Progenitor cell of endocrine pancreas (in vitro differentiated cells): ENCODE data around the gene ARNT2. TPM values are rescaled to one million over a fixed set of nuclear protein-coding genes. Genes with fewer than 3 reads are reported as not detected.

Source experiments
- DNase-seq: peaks from one replicate; pipeline ENCODE4 v3.0.0; 2021; ENCODE audit warnings: low spot score; ENCODE audit not compliant: unreplicated experiment
- H3K27ac Mint-ChIP-seq: 2 replicates; pipeline ENCODE4 v1.8.0; 2021; ENCODE audit warnings: mild to moderate bottlenecking, moderate library complexity, mixed read lengths
- H3K27me3 Mint-ChIP-seq: 2 replicates; pipeline ENCODE4 v1.8.0; 2021; ENCODE audit warnings: mixed read lengths
- H3K36me3 Mint-ChIP-seq: 2 replicates; pipeline ENCODE4 v1.8.0; 2022; ENCODE audit warnings: mixed read lengths; ENCODE audit not compliant: insufficient read depth
- H3K4me1 Mint-ChIP-seq: 2 replicates; pipeline ENCODE4 v1.8.0; 2021; ENCODE audit warnings: low read depth, mixed read lengths
- H3K4me3 Mint-ChIP-seq: 2 replicates; pipeline ENCODE4 v1.8.0; 2021; ENCODE audit warnings: low read depth, mild to moderate bottlenecking, moderate library complexity, mixed read lengths
- H3K9me3 Mint-ChIP-seq: 2 replicates; pipeline ENCODE4 v1.8.0; 2021; ENCODE audit warnings: low read depth, mixed read lengths
- total RNA-seq: library from RNA; stranded (reverse); gene quantifications from 2 replicates; pipeline ENCODE4 v1.2.1, GENCODE V29; 2021
- TF ChIP-seq, protein P1 (sequence below): fragments of 200-600 bp; sonication (generic); IDR thresholded peaks from one replicate; pipeline ENCODE4 v1.5.0; 2021; ENCODE audit warnings: antibody characterized with exemption, mild to moderate bottlenecking; ENCODE audit not compliant: unreplicated experiment

The ARNT2 gene
- total RNA-seq, 1 donor from 2014 or later, result 37.3 TPM

DNA sequence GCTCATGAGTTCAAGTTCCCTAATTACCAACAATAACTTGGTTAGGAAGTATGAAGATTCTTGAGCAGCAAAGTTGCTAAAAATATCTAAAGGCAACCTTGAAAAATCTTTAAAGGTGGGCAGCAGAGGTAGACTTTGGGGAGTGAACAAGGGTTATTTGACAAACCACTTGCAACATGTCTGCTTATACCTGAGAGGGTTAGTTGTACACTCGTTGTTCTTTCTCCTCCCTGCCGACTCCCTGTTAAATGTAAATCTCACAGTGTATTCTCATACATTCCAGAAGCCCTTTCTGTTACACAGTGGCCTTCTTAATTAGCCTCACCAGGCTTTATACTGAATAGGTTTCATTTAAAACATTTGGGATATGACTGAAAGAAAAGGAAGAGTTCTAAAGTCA, 121.7 kb downstream of the ARNT2 start:
- Mint-ChIP-seq H3K4me3 (no peak overlapping the region), H3K36me3 (peaks cover 3% of the 10 kb centered on the region), H3K4me1 (no peaks in the 10 kb centered on the region), H3K9me3 (no peaks in the 10 kb centered on the region), H3K27ac (no peak overlapping the region), H3K27me3 (no peaks in the 10 kb centered on the region)
- no peak for DNase-seq
- TF ChIP-seq, protein P1, sequence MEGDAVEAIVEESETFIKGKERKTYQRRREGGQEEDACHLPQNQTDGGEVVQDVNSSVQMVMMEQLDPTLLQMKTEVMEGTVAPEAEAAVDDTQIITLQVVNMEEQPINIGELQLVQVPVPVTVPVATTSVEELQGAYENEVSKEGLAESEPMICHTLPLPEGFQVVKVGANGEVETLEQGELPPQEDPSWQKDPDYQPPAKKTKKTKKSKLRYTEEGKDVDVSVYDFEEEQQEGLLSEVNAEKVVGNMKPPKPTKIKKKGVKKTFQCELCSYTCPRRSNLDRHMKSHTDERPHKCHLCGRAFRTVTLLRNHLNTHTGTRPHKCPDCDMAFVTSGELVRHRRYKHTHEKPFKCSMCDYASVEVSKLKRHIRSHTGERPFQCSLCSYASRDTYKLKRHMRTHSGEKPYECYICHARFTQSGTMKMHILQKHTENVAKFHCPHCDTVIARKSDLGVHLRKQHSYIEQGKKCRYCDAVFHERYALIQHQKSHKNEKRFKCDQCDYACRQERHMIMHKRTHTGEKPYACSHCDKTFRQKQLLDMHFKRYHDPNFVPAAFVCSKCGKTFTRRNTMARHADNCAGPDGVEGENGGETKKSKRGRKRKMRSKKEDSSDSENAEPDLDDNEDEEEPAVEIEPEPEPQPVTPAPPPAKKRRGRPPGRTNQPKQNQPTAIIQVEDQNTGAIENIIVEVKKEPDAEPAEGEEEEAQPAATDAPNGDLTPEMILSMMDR, result no peak

DNA sequence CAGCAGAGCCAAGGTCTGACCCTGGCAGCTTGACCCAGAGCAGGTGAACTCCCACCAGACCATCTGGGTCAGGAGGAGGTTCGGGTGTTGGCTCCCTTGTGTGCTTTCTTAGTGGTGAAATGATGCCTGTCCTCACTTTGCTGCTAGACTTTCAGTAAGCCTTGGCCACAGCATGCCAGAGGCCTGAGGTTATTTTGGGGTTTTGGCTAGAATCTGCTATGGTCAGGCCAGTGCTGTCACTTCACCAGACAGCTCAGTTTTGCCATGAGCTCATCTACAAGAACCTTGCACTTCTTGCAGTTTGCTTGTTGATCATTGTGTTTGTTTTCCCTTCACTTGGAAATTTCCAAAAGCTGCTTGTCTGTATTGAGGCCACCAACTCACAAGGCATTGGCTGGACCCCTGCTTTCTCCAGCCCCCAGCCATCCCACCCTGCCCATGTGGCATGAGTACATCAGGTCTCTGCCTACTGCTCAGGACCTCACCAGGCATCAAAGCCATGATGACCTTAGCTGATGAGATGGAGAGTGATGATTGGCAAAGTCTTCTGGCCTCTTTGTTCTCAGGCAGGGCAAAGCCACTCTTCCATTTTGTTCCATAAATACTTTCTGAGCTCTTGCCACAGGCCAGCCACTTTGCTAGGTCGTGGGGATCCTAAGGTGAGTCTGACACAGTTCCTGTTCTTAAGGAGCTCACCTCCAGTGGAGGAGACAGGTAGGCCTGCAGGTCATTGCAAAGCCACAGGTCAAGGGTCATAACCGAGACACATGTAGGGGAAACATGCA, 122.6 kb downstream of the ARNT2 start:
- H3K36me3 Mint-ChIP-seq, result peaks cover 4% of the 10 kb centered on the region
- no peak overlapping the region for H3K4me3 Mint-ChIP-seq
- no peaks in the 10 kb centered on the region for H3K27me3 Mint-ChIP-seq
- H3K27ac Mint-ChIP-seq, result no peak overlapping the region
- no peak for DNase-seq
- TF ChIP-seq, protein P1, result no peak
- no peaks in the 10 kb centered on the region for H3K9me3 Mint-ChIP-seq
- no peaks in the 10 kb centered on the region for H3K4me1 Mint-ChIP-seq

DNA sequence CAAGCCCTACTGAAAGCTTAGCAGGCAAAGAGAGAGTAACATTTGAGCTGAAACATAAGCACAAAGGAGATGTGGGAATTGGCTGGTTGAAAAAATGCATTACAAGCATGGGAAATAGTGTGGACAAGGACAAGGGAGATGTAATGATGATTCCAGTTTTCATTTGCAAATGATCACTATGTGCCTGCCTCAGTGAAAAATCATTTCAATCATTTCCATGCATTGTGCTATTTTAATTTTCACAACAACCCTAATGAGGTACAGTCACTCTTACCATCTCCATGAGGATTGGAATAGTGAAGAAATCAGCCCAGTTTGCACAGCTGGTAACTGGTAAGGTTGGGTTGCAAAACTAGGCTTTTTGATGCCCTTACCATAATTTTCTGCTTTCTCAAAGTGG, 123.2 kb downstream of the ARNT2 start:
- no peak for DNase-seq
- H3K27ac Mint-ChIP-seq, result no peak overlapping the region
- TF ChIP-seq, protein P1, result no peak
- H3K9me3 Mint-ChIP-seq, result no peaks in the 10 kb centered on the region
- H3K27me3 Mint-ChIP-seq, result no peaks in the 10 kb centered on the region
- H3K4me3 Mint-ChIP-seq, result no peak overlapping the region
- peaks cover 7% of the 10 kb centered on the region for H3K36me3 Mint-ChIP-seq
- H3K4me1 Mint-ChIP-seq, result no peaks in the 10 kb centered on the region

DNA sequence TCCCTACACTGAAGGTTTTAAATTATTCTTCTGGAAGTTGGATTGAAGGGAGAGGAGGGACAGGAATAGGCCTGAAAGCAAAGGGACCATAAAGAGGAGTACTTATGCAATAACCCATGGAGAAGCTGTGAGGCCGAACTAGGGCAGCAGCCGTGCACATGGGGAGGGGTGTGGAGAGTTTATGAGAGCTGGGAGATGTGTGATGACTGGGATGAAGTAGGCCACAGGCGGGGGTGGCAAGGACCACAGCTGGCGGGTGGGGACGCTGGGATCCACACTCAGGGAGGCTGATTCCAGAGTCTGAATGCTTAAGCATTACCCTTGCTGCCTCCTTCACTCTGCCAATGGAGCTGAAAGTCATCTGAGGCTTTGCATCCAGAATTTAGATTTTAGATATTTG, 123.8 kb downstream of the ARNT2 start:
- Mint-ChIP-seq H3K4me1 (no peaks in the 10 kb centered on the region), H3K36me3 (peaks cover 12% of the 10 kb centered on the region), H3K27ac (no peak overlapping the region), H3K4me3 (no peak overlapping the region), H3K9me3 (peaks cover 3% of the 10 kb centered on the region), H3K27me3 (no peaks in the 10 kb centered on the region)
- TF ChIP-seq, protein P1, result no peak
- DNase-seq, result no peak

DNA sequence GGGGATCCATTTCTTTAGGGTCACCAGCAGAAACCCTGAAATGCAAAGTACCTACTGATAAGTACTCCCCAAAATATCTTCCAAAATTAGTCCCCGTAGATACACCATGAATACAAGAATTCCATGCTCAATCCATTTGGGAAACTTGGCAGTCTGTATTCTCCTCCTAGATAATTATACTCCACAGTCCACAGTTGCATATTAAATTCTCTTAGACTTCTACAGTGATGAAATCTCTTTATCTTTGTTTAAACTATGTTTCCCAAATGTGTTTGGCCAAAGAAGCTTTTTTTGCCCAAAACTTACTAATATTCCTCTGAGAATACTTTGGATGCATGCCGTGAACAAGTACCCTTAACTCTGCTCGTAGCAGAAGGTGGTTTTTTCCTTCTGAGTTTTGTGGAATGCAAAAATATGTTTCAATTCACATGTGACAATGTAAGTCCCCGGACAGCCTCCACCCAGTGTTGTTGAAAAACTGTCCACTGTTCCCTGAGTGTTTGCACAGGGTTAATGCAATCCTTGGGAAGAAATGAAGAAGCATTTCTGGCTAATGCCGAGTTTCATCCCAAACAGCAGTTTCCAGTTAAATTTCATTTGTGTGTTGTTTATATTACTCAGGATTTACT, 126.7 kb downstream of the ARNT2 start:
- peaks cover 33% of the 10 kb centered on the region for H3K36me3 Mint-ChIP-seq
- H3K9me3 Mint-ChIP-seq, result peaks cover 19% of the 10 kb centered on the region
- H3K27ac Mint-ChIP-seq, result no peak overlapping the region
- H3K27me3 Mint-ChIP-seq, result no peaks in the 10 kb centered on the region
- no peak for DNase-seq
- no peaks in the 10 kb centered on the region for H3K4me1 Mint-ChIP-seq
- H3K4me3 Mint-ChIP-seq, result no peak overlapping the region
- TF ChIP-seq, protein P1, result no peak
